HG03066 (cell line): ENCODE measurements around the gene UBC.
"Not testable (repeated sequence)": the region's sequence is repeated elsewhere in the genome, so short reads cannot be mapped to it uniquely, and the experiment has no call there.

Source experiments
- ATAC-seq: cut with Tn5 transposase; IDR thresholded peaks from one replicate; pipeline ENCODE4 v1.9.1; 2021; ENCODE audit warnings: low read depth; ENCODE audit not compliant: unreplicated experiment

UBC gene

DNA sequence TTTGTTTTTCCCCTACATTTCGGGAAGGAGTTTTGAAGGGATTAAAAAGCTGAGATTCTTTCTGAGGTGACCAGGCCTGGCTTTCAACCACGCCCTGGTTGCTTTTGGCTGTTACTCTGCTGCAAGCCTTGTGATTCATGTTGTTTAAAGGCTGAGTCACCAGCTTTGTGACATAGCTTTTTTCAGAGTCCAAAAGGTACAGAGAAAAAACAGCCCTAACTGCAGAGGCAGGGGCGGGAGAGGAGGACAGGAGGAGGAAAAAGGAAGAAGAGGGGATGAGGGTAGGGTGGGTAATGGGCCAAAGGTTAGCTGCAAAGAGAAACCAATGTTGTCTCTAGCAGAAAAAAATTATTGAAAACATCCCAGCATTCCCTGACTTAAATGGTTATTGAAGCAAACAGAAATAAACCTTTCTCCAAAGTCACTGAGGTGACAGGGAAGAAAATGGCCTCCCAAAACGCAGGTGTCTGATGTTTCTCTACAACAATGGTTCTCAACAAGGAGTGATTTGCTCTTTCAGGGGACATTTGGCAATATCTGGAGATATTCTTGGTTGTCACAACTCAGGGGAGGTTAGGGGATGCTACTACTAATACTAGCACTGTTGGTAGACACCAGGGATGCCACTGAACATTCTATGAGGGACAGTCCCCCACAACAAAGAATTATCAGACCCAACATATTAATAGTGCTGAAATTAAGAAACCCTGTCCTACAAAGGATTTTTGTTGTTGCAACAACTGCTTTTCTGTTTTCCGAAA lies 2.1 kb upstream of the UBC start:
- ATAC-seq: no peak

DNA sequence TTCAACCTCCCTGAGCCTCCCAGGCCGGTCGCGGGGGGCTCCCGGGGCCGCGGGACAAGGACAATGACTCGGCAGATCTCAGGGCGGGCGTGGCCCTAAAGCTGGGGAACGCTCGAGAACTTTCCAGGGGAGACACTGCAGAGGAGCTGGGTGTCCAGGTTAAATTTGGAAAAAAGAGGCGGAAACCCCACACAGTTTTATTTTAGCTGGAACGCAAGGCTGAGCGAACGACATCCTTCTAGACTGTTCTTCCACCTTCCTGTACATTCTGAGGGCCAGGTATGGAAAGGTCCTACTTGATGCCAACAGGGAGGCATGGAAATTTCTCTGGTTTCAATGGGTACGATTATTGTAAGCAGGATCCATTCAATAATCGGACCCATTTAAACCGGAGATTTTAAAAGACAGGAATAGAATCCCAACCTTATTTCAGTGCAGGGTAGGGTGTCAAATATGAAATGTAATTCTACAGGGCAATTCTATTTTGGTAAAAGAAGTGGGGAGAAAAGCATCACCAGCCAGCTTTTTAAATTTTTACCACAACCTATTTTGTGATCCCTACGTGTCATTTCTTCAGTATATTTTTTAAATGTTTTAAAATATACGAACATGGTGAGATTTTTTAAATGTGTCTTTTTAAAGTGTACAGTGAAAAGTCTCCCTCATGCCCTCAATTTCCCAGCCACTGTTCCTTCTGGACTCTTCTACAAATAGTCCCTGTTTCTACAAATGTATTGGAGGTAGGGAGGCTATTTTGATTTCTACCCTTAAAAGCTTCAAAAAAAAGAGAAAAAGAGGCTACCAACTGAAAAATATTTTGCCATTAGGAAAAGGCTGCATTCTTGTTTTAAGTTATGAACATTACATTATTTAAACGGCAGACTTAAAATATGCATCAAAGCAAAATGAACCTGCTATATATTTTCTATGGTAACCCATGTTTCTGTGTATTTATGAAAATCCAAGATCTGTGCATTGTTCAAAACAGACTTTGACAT lies 1.1 kb upstream of the UBC start:
- no peak for ATAC-seq

DNA sequence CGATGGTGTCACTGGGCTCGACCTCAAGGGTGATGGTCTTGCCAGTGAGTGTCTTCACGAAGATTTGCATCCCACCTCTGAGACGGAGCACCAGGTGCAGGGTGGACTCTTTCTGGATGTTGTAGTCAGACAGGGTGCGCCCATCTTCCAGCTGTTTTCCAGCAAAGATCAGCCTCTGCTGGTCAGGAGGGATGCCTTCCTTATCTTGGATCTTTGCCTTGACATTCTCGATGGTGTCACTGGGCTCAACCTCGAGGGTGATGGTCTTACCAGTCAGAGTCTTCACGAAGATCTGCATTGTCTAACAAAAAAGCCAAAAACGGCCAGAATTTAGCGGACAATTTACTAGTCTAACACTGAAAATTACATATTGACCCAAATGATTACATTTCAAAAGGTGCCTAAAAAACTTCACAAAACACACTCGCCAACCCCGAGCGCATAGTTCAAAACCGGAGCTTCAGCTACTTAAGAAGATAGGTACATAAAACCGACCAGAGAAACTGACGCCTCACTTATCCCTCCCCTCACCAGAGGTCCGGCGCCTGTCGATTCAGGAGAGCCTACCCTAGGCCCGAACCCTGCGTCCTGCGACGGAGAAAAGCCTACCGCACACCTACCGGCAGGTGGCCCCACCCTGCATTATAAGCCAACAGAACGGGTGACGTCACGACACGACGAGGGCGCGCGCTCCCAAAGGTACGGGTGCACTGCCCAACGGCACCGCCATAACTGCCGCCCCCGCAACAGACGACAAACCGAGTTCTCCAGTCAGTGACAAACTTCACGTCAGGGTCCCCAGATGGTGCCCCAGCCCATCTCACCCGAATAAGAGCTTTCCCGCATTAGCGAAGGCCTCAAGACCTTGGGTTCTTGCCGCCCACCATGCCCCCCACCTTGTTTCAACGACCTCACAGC lies 717 bp downstream of the UBC start:
- ATAC-seq: no peak

DNA sequence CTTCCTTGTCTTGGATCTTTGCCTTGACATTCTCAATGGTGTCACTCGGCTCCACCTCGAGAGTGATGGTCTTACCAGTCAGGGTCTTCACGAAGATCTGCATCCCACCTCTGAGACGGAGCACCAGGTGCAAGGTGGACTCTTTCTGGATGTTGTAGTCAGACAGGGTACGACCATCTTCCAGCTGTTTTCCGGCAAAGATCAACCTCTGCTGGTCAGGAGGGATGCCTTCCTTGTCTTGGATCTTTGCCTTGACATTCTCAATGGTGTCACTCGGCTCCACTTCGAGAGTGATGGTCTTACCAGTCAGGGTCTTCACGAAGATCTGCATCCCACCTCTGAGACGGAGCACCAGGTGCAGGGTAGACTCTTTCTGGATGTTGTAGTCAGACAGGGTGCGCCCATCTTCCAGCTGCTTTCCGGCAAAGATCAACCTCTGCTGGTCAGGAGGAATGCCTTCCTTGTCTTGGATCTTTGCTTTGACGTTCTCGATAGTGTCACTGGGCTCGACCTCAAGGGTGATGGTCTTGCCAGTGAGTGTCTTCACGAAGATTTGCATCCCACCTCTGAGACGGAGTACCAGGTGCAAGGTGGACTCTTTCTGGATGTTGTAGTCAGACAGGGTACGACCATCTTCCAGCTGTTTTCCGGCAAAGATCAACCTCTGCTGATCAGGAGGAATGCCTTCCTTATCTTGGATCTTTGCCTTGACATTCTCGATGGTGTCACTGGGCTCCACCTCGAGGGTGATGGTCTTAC lies 1.7 kb downstream of the UBC start:
- ATAC-seq: not testable (repeated sequence)

DNA sequence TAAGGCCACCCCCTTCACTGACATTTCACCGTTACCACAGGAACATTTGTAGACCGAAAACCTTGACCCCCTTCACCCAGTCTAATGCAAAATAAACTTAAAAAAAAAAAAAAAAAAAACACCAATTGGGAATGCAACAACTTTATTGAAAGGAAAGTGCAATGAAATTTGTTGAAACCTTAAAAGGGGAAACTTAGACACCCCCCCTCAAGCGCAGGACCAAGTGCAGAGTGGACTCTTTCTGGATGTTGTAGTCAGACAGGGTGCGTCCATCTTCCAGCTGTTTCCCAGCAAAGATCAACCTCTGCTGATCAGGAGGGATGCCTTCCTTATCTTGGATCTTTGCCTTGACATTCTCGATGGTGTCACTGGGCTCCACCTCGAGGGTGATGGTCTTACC lies 2.9 kb downstream of the UBC start:
- not testable (repeated sequence) for ATAC-seq

DNA sequence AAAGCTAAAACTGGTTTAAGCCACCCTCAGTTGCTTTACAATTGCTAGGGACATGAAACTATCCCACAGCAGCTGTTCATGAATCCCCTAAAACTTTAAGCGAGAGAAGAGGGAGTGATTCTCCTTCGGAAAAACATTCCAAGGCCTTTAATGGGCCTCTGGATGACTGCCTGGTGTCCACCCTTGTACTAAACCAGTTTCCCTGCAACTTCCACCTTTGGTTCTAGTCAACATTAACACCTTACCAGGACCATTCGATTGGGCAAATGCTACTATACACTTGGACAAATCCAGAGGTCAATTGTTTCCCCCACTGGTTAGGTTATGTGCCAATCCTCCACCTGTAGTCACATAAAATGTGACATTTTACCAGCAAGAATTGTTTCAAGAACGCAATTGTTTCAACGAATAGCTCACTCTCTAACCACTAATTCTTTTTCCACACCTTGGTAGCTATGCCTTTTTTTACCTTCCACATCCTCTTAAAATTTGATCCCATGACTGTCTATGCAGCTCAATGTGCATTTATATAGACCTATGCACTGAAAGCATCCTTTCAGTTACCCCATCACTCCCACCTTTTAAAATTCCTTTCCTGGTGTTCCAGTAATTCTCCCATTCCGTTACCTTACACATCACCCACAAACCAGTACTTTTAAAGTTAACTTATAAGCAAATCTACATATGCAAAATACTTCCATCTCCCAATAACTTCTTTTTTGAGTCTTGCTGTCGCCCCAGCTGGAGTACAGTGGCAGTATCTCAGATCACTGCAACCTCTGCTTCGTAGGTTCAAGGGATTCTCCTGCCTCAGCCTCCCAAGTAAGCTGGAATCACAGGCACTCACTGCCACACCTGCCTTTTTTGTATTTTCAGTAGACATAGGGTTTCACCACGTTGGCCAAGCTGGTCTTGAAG lies 3.6 kb downstream of the UBC start:
- ATAC-seq: no peak

DNA sequence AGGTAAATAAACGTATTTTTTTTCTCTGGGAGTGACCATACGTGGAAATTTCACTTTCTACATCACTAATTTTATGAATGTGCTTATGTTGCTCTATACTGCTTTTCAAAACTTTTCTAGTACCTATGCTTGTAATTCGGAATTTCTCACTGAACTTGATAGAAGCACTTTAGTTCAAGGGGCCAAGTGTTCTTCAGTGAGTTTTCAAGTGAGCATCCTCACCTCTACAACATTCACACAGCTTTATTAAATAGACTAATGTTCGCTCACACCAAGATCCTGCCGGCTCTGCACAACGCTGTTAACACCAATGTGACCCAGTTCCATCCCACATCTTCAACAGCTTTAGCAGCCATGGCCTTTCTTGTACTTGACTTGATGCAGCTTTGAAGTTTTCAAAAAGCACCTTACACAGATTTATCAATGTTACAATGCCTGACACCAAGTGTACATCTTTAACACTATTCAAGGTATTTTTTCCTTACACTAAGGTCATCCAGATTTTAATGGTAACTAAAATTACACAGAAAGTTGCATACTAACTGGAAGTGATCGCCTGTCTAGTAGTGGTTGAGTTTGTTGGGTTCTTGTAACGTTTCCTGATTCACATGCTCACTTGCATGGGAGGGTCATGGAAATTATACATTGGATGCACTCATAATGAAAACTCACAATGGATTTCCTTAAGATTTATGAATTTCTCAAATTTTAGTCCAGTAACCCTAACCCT lies 4.5 kb downstream of the UBC start:
- no peak for ATAC-seq

DNA sequence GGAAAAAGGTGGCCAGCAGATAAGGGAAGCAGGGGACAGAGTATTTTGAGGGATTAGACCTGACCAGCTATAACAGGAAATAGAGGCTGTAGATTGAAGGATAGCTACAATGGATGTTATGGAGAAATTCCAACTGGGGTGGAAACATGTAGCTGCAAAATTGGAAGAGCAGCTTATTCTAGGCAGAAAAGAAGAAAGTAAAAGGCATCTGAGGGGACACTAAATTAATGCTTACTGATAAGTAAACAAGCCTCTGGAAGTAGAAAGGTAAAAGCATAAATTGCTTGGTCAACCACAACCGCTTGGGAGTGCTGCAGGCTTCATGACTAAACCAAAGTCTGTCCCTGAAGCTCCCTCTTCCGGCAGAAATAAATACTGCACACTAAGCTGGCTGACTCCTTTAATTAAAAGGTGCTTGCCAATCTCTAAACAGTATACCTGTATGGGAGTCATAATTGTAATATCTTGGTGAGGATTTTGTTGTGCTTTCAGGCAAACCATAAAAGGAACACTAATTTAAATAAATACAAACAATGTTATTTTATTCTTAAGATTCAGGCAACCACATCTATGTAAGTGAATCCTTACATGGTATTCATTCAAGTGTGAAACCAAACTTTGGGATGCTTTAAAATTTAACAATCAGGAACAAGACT lies 7.7 kb downstream of the UBC start:
- ATAC-seq: no peak

DNA sequence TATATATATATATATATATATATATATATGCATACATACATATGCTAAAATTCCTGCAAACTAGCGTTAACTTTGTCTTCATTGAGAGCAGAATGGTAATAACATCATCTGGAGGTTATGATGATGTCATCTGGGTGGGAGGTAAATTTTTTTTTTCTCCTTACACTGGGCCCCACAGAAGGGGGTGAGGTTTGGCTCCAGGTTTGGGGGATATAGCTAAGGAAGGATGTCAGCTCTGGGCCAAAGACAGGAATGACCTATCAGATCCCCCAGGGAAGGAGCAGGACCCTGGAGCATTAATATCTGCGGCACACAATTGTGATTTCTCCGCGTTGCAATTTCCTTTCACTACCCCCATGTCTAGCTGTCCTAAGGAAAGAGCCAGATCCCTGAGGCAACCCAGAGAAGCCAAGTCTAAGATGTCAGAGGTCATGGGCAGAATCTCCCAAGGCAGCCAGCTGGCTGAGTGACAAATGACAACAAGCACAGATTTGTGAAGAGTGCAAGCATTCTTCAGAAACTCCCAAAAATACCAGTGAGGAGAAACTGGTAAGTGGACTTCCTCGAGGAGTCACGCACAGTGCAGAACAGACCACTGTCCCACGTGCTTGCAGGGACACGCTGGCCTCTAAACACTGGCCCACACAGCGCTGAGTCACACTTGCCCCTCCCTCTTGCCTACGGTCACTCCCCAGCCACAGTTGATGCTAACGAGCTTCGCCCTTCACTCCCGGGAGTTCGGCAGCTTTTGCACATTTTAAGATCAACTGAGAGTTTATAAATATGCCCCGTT lies 9.9 kb downstream of the UBC start:
- ATAC-seq: no peak

DNA sequence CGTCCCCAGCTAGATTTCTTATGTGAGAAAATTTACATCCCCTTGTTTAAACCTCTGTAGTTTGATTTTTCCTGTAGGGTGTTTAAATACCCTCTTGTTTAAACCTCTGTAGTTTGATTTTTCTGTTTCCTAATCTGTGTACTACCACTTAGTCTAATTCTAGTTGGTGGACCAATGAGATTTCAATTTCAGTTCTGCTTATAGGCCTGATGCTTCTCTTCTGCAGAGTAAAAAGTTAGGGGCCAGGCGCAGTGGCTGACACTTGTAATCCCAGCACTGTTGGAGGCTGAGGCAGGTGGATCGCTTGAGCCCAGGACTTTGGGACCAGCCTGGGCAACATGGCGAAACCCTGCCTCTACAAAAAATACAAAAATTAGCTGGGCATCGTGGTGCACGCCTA lies 11.5 kb downstream of the UBC start:
- no peak for ATAC-seq

DNA sequence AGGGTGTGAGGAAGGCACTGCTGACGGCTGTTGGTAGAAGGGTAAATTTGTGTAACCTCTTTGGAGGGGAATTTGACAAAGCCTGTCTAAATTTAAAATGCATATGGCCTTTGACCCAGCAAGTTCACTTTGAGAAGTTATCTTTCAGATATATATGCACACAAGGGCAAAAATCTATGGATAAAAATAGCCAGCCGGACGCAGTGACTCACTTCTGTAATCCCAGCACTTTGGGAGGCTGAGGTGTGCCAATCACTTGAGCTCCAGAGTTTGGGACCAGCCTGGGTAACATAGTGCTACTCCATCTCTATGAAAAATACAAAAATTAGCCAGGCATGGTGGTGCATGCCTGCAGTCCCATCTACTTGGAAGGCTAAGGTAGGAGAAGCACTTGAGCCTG lies 13.4 kb downstream of the UBC start:
- ATAC-seq: no peak

DNA sequence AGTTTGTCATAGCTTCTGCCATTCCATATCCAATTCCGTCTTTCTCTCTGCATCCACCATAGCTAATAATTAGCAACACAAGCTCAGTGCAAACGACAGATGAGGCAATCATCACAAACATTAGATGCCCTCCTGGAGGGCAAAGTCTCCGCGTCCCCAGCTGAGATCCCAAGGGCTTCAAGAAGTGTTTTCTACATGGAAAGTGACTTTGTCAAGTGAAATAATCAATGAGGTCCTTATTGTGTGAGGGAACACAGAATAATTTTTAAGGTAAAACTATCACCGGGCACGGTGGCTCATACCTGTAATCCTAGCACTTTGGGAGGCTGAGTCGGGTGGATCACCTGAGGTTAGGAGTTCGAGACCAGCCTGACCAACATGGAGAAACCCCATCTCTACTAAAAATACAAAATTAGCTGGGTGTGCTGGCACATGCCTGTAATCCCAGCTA lies 14.1 kb downstream of the UBC start:
- not testable (repeated sequence) for ATAC-seq

DNA sequence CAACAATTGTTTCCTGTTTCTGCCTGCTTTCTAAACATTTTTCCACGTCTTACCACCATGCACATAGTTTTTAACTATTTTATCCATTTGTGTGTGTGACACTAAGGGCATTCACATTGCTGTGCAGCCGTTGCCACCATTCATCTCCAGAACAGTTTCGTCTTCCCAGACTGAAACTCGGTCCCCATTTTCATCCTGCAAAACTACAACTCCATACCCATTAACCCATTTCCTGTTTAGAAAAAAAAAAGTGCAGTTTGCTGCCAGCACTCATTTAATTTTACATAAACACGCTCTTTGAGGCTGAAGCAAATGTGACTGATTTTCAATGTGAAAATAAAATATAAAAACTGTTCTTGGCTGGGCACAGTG lies 15.5 kb downstream of the UBC start:
- no peak for ATAC-seq

DNA sequence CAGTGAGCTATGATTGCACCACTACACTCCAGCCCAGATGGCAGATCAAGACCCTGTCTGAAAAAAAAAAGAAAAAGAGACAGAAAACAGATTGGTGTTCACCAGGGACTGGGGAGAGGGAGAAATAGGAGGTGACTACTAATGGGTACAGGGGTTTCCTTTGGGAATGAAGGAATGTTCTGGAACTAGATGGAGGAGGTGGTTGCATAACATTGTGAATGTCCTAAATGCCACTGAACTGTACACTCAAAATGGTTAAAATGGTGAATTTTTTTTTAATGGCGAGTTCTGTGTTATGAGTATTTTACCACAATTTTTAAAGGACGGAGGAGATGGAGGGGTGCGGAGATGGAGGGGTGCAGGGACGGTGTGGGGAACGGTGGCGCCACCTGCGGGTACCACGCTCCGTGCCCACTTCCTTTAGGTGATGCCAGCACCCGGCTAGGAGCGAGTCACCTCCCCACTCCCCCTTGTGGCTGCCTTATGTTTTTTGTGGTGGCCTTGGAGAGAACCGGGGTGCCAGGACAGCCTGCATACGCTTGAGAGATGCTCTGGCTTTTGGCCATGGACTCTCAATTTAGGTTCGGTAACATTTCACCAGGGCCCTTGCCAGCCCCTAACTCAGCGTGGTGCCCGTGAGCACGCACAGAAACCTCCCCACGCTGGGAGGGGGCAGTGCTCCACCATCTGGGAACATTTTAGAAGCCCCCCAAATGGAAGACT lies 16.1 kb downstream of the UBC start:
- no peak for ATAC-seq

DNA sequence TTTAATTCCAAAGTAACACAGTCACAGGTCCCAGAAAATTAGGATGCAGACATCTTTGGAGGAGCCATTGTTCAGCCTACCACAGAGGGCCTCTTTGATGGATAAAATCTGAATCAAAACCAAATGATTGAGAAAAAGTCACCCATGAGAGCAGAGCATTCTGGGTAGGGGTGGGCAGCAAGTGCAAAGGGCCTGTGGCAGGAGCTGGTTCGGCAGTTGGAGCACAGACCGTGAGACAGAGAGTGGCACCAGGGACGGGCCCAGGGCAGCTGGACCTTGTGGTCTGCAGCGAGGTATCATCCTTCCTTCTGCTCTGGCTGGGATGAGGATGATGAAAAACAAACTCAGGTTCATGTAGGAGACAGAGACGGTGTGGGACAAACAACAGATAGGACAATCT lies 18.0 kb downstream of the UBC start:
- ATAC-seq: no peak

DNA sequence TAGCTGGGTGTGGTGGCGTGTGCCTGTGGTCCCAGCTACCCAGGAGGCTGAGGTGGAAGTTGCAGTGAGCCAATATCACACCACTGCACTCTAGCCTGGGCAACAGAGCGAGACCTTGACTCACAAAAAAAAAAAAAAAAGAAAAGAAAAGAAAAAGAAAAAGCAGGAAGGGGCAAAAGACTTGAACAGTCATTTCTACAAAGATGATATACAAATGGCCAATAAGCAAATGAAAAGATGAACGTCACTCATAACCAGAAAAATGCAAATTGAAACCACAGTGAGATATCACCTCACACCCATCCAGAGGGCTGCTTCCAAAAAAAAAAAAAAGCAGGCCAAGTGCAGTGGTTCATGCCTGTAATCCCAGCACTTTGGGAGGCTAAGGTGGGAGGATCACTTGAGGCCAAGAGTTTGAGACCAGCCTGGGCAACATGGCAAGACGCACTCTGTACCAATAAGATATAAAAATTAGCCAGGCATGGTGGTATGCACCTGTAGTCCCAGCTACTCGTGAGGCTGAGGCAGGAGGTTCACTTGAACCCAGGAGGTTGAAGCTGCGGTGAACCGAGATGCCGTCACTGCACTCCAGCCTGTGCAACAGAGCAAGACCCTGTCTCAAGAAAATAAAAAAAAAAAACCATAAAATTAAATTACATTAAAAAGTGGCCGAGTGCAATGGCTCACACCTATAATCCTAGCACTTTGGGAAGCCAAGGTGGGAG lies 20.5 kb downstream of the UBC start:
- peak; percentile 53 for ATAC-seq
